Measurements from ENCODE around the gene FANK1.

GRCh38 chr10:126054191-126054590, 157.8 kb downstream of the FANK1 start:
- TF ChIP-seq CTCF (conservative IDR thresholded peaks at IDR 0.05; ENCODE audit: low read depth, low read length) (no peak), EZH2 (IDR thresholded peaks at IDR 0.05; ENCODE audit: borderline replicate concordance, low read depth, low read length, poor library complexity, severe bottlenecking) (no peak)
